NCI-H187 (cell line): Measurements from ENCODE around the gene ERBB3.

Experiments used
- DNase-seq, 2 experiments: peaks; one replicate each; lab custom pipeline; 2025; lab: John Stamatoyannopoulos, UW

The ERBB3 gene

DNA sequence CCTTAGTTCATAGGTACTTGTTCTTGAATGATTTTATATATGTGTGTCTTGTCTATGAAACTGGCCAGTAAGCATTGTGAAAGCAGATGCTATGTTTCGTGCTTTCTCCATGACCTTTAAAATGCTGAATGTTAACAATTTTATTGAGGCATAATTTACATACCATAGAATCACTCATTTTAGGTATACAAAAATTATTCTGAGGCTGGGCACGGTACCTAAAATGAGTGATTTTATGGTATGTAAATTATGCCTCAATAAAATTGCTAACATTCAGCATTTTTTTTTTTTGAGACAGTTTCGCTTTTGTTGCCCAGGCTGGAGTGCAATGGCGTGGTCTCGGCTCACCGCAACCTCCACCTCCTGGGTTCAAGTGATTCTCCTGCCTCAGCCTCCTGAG lies 54.9 kb downstream of the ERBB3 start:
- DNase-seq, result no peak

DNA sequence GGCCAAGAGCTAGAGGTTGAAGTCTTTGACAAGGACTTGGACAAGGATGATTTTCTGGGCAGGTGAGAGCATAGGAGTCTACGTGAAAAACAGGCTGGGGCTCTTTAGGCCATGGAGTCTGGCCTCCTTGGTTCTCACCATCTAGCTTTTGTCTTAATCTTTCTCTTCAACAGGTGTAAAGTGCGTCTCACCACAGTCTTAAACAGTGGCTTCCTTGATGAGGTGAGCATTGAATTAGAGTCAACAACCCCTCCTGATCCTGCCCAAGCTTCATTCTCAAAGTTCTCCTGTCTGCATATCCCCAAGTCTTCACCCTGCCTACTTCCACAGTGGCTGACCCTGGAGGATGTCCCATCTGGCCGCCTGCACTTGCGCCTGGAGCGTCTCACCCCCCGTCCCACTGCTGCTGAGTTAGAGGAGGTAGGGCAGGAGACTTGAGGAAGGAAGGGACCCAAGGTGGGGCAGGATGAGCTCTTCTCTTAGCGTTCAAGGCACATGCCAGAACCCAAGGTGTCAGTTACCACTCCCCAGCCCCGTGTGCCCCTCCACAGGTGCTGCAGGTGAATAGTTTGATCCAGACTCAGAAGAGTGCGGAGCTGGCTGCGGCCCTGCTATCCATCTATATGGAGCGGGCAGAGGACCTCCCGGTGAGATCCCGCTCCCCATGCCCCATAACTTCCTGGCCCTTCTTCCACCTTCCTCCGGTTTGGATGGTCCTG lies 58.0 kb downstream of the ERBB3 start:
- no peak for DNase-seq

DNA sequence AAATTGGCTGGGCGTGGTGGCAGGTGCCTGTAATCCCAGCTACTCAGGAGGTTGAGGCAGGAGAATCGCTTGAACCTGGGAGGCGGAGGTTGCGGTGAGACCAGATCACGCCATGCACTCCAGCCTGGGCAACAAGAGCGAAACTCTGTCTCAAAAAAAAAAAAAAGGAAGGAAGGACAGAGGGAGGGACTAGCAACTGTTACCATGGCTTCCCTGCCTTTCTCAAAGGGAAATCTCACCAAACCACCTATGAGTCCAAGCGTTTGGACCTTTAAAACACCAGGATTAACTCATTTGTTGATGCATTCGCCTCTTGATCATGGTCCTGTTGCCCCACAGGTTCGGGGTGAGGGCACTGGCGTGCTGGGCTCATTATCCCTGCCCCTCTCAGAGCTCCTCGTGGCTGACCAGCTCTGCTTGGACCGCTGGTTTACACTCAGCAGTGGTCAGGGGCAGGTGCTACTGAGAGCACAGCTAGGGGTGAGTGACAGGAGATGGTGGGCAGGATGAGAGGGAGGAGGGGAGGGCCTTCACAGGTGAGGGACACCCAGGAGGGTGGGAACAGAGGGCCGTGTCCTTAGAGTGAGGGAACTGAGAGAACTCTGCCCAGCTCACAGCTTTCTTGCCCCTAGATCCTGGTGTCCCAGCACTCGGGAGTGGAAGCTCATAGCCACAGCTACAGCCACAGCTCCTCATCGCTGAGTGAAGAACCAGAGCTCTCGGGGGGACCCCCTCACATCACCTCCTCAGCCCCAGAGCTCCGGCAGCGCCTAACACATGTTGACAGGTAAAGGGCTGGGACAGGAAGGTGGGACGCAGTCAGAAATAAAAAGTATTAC lies 62.2 kb downstream of the ERBB3 start:
- no peak for DNase-seq

DNA sequence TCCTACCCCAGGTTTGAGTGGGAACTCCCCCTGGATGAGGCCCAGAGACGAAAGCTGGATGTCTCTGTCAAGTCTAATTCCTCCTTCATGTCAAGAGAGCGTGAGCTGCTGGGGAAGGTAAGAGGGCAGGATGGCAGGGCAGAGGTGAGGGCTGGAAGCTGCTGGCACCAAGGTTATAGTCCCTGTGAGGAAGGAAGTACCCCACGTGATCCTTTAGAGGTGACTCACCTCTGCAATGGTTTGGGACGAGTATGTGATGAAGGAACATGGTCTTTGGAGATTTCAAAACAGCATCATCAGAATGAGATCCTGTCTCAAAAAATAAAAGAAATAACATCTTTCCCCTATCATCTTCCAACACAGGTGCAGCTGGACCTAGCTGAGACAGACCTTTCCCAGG lies 63.3 kb downstream of the ERBB3 start:
- DNase-seq, result no peak

DNA sequence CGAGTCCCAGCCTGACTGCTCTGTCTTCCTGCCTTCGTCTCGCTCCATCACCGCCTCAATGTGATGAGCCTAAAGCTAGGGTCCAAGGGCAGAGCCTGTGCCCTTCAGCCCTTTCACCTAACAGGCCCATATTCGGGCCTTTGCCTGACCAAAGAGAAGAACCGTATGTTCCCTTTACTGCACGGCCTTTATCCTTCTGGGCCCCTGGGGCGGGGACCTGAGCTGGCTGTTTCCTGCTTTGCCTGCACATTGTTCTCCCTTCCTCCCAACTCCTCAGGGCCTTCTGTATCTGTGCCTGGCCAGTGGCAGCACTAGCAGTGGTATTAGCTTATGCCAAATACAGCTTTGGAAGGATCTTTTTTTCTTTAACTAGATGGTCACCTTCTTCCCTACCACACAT lies 63.9 kb downstream of the ERBB3 start:
- DNase-seq, result no peak

DNA sequence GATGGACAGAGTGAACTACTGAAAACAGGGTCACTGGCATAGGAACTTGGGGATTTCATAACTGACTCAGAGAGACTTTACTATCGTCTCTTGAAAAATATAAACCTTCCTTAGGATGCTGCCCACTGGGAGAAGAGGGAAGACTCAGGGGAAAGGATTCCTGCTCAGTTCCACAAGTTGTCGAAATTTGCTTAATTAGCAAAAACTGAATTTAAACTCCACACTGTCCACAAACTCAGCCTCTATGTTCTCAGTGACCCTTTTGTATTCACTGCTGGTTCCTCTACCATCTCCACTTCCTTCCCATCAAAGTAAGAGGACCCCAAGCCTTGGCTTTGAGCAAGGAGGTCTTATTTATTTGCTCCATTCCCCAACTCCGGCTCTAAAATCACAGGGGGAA lies 65.3 kb downstream of the ERBB3 start:
- no peak for DNase-seq

DNA sequence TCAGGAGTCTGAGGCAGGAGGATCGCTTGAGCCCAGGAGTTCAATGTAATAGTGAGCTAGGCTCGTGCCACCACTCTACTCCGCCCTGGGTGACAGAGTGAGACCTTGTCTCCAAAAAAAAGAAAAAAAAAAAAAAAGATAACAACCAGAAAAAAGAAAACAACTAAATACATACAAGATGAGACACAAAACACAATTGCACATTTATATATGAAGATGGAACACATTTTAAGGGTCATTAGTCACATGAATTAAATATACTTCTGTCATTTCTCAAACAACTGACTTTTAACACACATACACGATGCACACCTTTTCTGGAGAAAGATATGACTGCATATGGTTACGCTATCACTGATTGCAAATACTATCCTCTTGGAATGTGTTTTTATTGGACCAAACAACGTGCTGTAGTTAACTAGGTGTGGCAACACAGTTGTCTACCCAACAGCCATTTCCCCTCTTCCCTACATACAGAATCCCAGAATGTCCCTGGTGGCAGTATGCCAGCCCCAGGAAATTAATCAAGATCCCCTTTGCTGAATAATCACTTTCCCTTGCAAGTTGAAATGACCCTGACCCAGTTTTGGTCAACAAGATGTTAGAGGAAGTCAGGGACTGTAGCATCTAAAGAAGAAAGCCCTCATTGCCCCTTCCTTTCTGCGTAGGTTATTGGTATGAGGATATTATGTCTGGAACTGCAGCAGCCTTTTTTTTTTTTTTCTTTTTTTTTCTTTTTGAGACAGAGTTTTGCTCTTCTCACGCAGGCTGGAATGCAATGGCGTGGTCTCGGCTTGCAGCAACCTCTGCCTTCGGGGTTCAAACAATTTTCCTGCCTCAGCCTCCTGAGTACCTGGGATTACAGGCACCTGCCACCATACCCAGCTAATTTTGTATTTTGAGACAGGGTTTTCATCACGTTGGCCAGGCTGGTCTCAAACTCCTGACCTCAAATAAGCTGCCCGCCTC lies 66.8 kb downstream of the ERBB3 start:
- no peak for DNase-seq

DNA sequence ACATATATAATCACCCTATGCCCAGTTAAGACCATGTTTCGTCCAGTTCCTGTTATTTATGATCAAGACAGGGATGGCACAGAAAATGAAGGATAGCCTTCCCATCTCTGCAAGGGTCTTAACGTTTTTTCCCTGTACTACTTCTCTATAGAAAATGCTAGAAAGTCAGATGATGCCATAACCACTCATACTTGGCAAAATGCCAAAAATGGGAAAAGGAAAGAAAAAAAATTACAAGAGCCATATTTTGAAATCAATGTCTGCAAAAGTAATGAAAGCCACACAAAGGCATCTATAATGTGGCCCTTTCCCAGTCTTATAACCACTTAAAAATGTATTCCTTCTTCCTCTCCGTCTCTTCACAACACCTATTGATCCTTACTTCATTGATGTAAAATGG lies 70.6 kb downstream of the ERBB3 start:
- no peak for DNase-seq

DNA sequence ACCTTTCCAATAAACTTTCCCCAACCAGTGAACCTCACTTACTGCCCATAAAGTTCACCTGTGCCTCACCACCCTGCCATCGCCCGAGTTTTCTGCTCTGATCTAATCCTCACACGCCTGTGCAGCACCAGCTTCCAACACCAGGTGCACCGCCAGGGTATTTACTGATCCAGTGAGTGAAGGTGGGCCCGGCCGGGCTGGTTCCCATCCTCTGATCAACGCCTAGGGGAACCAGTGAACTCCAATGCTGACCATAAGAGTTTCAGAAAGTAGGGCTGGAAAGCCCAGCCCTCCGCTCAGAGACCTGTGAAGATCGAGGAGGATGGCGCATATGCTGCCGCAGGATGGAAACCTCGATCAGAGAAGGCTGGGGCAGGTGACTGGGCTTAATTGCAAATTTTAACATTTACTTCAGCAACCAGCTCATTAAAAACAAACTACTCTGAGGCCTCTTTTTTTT lies 71.7 kb downstream of the ERBB3 start:
- peak; percentile 14 to 56 for DNase-seq

DNA sequence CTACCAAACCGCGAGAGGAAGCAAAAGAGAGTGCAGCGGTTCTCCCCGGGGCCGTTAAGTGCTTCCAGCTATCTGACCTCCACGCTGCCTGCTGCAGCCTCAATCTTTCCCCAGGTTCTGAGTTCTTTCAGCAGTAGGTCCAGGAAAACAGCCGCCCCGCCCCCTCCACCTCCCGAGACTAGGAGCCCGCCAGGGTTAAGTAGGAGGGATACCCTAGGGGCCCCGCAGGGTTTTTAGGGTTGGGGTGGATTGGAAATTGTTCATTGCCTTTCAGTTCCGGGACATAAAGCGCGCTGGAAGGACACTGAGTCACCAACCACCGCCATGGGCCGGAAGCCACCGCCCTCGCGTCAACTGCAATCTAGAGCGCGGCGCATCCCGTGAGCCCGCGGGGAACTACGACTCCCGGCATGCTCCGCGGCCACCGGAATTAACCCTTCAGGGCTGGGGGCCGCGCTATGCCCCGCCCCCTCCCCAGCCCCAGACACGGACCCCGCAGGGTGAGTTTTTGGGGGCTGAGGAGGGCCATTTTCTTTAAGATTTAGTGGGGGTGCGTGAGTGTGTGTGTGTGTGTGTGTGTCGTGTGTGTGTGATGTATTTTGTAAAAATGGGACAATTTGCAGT lies 72.3 kb downstream of the ERBB3 start, which contains the start of gene MYL6B:
Gene MYL6B, plus strand, starts transcription at position 456 of the 624 bp plus-strand sequence. CDS start 1,332 bp downstream, outside the sequence.
- DNase-seq, result peak; percentile 76 to 93
